GM23338 (cell line): ENCODE measurements around the gene FGGY. TPM values are rescaled to one million over a fixed set of nuclear protein-coding genes. Genes with fewer than 3 reads are reported as not detected.

ENCODE experiments used
- ATAC-seq: fragments of 200-7000 bp; cut with Tn5 transposase; 3 replicates; pipeline ENCODE4 v1.9.1; 2020
- DNase-seq: peaks from one replicate; pipeline ENCODE4 v3.0.0-alpha.2; 2015; ENCODE audit warnings: low spot score
- H2AFZ ChIP-seq: fragments of 200-600 bp; sonication (generic); 2 replicates; pipeline ENCODE4 v1.8.0; 2016; ENCODE audit warnings: antibody characterized with exemption, mild to moderate bottlenecking, moderate library complexity
- H3F3A ChIP-seq: fragments of 200-600 bp; sonication (generic); replicated peaks from 2 replicates; pipeline ENCODE4 v1.8.0; 2017; ENCODE audit warnings: antibody characterized with exemption, mixed run types, low read depth
- H3K27ac ChIP-seq: fragments of 200-600 bp; sonication (generic); 2 replicates; pipeline ENCODE4 v1.6.1; 2016; ENCODE audit warnings: low read depth
- H3K27me3 ChIP-seq: fragments of 200-600 bp; sonication (generic); 2 replicates; pipeline ENCODE4 v1.8.0; 2016; ENCODE audit warnings: mild to moderate bottlenecking, mixed run types, moderate library complexity; ENCODE audit not compliant: insufficient read depth
- H3K36me3 ChIP-seq: fragments of 200-600 bp; sonication (generic); 2 replicates; pipeline ENCODE4 v1.8.0; 2016; ENCODE audit warnings: mild to moderate bottlenecking; ENCODE audit not compliant: insufficient read depth
- H3K4me1 ChIP-seq: fragments of 200-600 bp; sonication (generic); 2 replicates; pipeline ENCODE4 v1.8.0; 2016; ENCODE audit warnings: mild to moderate bottlenecking, moderate library complexity; ENCODE audit not compliant: insufficient read depth
- H3K4me2 ChIP-seq: fragments of 200-600 bp; sonication (generic); 2 replicates; pipeline ENCODE4 v1.7.1; 2017; ENCODE audit warnings: mixed run types
- H3K4me3 ChIP-seq: fragments of 200-600 bp; sonication (generic); 2 replicates; pipeline ENCODE4 v1.6.1; 2016; ENCODE audit warnings: mixed run types
- H3K79me2 ChIP-seq: fragments of 200-600 bp; sonication (generic); replicated peaks from 2 replicates; pipeline ENCODE4 v1.8.0; 2017; ENCODE audit warnings: mild to moderate bottlenecking; ENCODE audit not compliant: insufficient read depth
- H3K9me2 ChIP-seq: fragments of 200-600 bp; sonication (generic); 2 replicates; pipeline ENCODE4 v1.8.0; 2017; ENCODE audit not compliant: insufficient read depth
- H4K20me1 ChIP-seq: fragments of 200-600 bp; sonication (generic); replicated peaks from 2 replicates; pipeline ENCODE4 v1.8.0; 2017; ENCODE audit warnings: mild to moderate bottlenecking; ENCODE audit not compliant: insufficient read depth
- H3K27ac Mint-ChIP-seq: 2 replicates; pipeline ENCODE4 v1.8.0; 2020; ENCODE audit warnings: inconsistent platforms, mild to moderate bottlenecking, moderate library complexity, mixed read lengths
- H3K27me3 Mint-ChIP-seq: 3 replicates; pipeline ENCODE4 v1.8.0; 2022; ENCODE audit warnings: low read depth, mild to moderate bottlenecking, moderate library complexity, mixed read lengths, inconsistent platforms; ENCODE audit not compliant: insufficient read depth, poor library complexity
- H3K36me3 Mint-ChIP-seq: 3 replicates; pipeline ENCODE4 v1.8.0; 2021; ENCODE audit warnings: low read depth, mild to moderate bottlenecking, inconsistent platforms, moderate library complexity, mixed read lengths
- H3K4me1 Mint-ChIP-seq: 3 replicates; pipeline ENCODE4 v1.8.0; 2020; ENCODE audit warnings: mild to moderate bottlenecking, inconsistent platforms, mixed read lengths
- H3K4me3 Mint-ChIP-seq: 3 replicates; pipeline ENCODE4 v1.8.0; 2021; ENCODE audit warnings: moderate library complexity, mild to moderate bottlenecking, inconsistent platforms, mixed read lengths
- H3K9me3 Mint-ChIP-seq: 3 replicates; pipeline ENCODE4 v1.8.0; 2020; ENCODE audit warnings: moderate library complexity, mild to moderate bottlenecking, inconsistent platforms, mixed read lengths
- JUNB ChIP-seq: IDR thresholded peaks from one replicate; pipeline ENCODE4 v1.6.1; 2016; ENCODE audit warnings: antibody characterized with exemption; ENCODE audit not compliant: unreplicated experiment
- ZNF331 ChIP-seq: fragments of 250-450 bp; sonication (Bioruptor Pico); IDR thresholded peaks from 2 replicates; pipeline ENCODE4 v1.5.0; 2020; ENCODE audit warnings: low read depth, mild to moderate bottlenecking, moderate library complexity
- polyA plus RNA-seq: library from polyadenylated mRNA; unstranded; fragments of >200 nt; fragmentation: Nextera tagmentation; extraction: Ambion mirVana; gene quantifications from 2 replicates; pipeline ENCODE4 v1.2.1, GENCODE V29; 2016
- total RNA-seq: library from RNA; depleted of rRNA; stranded (reverse); fragments of >200 nt; shearing (Covaris generic); gene quantifications from 2 replicates; pipeline ENCODE4 v1.2.3, GENCODE V29; 2014
- TF ChIP-seq, protein P1 (sequence below): fragments of 250-450 bp; sonication (Bioruptor Pico); IDR thresholded peaks from 2 replicates; pipeline ENCODE4 v1.5.0; 2020; ENCODE audit warnings: mild to moderate bottlenecking, moderate library complexity
- TF ChIP-seq, protein P2 (sequence below), 2 experiments: fragments of 200-600 bp in 1 of 2; sonication (generic) in 1 of 2; conservative IDR thresholded peaks; 2 replicates each; pipeline versions ENCODE4 v1.5.1 to v1.6.1; 2016 to 2017; ENCODE audit warnings: antibody characterized with exemption in 2 of 2, low read depth in 2 of 2, mild to moderate bottlenecking in 2 of 2, moderate library complexity in 1 of 2

The FGGY gene
- total and polyA plus RNA-seq, 2 experiments from 2014 or later: 10.9 to 21.4 TPM

DNA sequence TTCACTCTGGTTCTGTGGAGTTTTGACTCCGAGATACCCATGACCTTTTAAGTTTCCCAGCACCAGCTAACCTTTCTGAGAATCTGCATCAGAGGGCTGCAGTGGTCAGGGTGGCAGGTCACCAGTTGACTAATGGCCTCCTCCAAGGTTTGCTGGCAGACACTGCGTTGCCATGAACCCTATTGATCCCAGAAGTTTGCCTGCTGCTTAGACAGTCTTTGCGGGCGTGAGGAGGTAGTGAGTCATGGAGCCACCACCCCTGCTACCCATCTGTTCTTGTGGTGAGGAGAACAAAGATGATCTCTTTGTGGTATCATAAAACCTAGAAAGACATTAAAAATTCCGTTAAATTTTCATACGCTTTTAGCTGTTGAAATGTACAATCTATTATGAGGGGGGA is 180.4 kb downstream of the FGGY start (continued):
- TF ChIP-seq, protein P1, sequence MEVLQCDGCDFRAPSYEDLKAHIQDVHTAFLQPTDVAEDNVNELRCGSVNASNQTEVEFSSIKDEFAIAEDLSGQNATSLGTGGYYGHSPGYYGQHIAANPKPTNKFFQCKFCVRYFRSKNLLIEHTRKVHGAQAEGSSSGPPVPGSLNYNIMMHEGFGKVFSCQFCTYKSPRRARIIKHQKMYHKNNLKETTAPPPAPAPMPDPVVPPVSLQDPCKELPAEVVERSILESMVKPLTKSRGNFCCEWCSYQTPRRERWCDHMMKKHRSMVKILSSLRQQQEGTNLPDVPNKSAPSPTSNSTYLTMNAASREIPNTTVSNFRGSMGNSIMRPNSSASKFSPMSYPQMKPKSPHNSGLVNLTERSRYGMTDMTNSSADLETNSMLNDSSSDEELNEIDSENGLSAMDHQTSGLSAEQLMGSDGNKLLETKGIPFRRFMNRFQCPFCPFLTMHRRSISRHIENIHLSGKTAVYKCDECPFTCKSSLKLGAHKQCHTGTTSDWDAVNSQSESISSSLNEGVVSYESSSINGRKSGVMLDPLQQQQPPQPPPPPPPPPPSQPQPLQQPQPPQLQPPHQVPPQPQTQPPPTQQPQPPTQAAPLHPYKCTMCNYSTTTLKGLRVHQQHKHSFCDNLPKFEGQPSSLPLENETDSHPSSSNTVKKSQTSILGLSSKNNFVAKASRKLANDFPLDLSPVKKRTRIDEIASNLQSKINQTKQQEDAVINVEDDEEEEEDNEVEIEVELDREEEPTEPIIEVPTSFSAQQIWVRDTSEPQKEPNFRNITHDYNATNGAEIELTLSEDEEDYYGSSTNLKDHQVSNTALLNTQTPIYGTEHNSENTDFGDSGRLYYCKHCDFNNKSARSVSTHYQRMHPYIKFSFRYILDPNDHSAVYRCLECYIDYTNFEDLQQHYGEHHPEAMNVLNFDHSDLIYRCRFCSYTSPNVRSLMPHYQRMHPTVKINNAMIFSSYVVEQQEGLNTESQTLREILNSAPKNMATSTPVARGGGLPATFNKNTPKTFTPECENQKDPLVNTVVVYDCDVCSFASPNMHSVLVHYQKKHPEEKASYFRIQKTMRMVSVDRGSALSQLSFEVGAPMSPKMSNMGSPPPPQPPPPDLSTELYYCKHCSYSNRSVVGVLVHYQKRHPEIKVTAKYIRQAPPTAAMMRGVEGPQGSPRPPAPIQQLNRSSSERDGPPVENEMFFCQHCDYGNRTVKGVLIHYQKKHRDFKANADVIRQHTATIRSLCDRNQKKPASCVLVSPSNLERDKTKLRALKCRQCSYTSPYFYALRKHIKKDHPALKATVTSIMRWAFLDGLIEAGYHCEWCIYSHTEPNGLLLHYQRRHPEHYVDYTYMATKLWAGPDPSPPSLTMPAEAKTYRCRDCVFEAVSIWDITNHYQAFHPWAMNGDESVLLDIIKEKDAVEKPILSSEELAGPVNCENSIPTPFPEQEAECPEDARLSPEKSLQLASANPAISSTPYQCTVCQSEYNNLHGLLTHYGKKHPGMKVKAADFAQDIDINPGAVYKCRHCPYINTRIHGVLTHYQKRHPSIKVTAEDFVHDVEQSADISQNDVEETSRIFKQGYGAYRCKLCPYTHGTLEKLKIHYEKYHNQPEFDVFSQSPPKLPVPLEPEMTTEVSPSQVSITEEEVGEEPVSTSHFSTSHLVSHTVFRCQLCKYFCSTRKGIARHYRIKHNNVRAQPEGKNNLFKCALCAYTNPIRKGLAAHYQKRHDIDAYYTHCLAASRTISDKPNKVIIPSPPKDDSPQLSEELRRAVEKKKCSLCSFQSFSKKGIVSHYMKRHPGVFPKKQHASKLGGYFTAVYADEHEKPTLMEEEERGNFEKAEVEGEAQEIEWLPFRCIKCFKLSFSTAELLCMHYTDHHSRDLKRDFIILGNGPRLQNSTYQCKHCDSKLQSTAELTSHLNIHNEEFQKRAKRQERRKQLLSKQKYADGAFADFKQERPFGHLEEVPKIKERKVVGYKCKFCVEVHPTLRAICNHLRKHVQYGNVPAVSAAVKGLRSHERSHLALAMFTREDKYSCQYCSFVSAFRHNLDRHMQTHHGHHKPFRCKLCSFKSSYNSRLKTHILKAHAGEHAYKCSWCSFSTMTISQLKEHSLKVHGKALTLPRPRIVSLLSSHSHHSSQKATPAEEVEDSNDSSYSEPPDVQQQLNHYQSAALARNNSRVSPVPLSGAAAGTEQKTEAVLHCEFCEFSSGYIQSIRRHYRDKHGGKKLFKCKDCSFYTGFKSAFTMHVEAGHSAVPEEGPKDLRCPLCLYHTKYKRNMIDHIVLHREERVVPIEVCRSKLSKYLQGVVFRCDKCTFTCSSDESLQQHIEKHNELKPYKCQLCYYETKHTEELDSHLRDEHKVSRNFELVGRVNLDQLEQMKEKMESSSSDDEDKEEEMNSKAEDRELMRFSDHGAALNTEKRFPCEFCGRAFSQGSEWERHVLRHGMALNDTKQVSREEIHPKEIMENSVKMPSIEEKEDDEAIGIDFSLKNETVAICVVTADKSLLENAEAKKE (CRISPR knock-in tag): no peak
- no peak for TF ChIP-seq JUNB

DNA sequence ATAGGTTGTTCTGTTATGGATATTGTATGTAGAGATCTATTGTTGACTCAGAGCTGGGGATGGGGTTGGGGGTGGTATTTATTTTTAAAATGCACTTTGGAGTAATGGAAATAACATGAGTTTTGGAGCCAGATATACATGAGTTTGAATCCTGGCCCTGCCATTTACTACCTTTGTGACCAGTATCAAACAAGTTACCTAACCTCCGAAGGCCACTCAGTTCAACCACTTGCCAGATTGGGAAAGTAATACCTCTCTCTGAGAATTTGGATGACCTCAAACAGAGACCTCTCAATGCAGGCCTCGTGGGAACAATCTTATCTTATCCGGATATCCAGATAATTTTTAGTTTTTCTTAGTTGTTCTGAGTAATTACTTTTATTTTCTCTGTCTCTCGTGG is 181.0 kb downstream of the FGGY start:
- no peak overlapping the region for H3K27ac ChIP-seq
- Mint-ChIP-seq H3K27me3 (no peaks in the 10 kb centered on the region), H3K4me3 (no peak overlapping the region), H3K36me3 (peaks cover 5% of the 10 kb centered on the region; the same call in 1 of the 3 replicates), H3K9me3 (peaks cover 2% of the 10 kb centered on the region; the same call in 2 of the 3 replicates), H3K4me1 (no peaks in the 10 kb centered on the region), H3K27ac (no peak overlapping the region)
- H3K4me3 ChIP-seq: no peak overlapping the region
- H4K20me1 ChIP-seq: no peaks in the 10 kb centered on the region
- H3K9me2 ChIP-seq: peaks cover 11% of the 10 kb centered on the region; the same call in 1 of the 2 replicates
- H3K27me3 ChIP-seq: no peaks in the 10 kb centered on the region
- no peaks in the 10 kb centered on the region for H3F3A ChIP-seq
- no peak for ATAC-seq
- no peak overlapping the region for H2AFZ ChIP-seq
- H3K36me3 ChIP-seq: no peaks in the 10 kb centered on the region
- TF ChIP-seq ZNF331: no peak
- TF ChIP-seq, protein P2, sequence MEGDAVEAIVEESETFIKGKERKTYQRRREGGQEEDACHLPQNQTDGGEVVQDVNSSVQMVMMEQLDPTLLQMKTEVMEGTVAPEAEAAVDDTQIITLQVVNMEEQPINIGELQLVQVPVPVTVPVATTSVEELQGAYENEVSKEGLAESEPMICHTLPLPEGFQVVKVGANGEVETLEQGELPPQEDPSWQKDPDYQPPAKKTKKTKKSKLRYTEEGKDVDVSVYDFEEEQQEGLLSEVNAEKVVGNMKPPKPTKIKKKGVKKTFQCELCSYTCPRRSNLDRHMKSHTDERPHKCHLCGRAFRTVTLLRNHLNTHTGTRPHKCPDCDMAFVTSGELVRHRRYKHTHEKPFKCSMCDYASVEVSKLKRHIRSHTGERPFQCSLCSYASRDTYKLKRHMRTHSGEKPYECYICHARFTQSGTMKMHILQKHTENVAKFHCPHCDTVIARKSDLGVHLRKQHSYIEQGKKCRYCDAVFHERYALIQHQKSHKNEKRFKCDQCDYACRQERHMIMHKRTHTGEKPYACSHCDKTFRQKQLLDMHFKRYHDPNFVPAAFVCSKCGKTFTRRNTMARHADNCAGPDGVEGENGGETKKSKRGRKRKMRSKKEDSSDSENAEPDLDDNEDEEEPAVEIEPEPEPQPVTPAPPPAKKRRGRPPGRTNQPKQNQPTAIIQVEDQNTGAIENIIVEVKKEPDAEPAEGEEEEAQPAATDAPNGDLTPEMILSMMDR (conservative IDR thresholded peaks at IDR 0.05; ENCODE audit: low read depth in 2 of 2): no peak
- no peaks in the 10 kb centered on the region for H3K79me2 ChIP-seq
- DNase-seq: no peak
- H3K4me1 ChIP-seq: no peaks in the 10 kb centered on the region
- no peak overlapping the region for H3K4me2 ChIP-seq
